Central memory CD8-positive, alpha-beta T cell (primary cell): Measurements from ENCODE around the gene FAM53B.

Experiments
- ATAC-seq: fragments of 150-1000 bp; cut with Tn5 transposase; replicated peaks from 2 replicates; pipeline ENCODE4 v1.10.0; 2022; ENCODE audit warnings: mild to moderate bottlenecking, moderate FRiP score, moderate number of reproducible peaks; ENCODE audit not compliant: poor library complexity, severe bottlenecking; ENCODE audit errors: extremely low read depth
- DNase-seq, 2 donors: peaks; one replicate each; pipeline ENCODE4 v3.0.0; 2021; ENCODE audit warnings: low spot score in 2 of 2
- H3K27ac Mint-ChIP-seq: one replicate; pipeline ENCODE4 v1.8.0; 2022; ENCODE audit warnings: low read depth, mild to moderate bottlenecking, moderate library complexity, mixed read lengths
- H3K27me3 Mint-ChIP-seq: one replicate; pipeline ENCODE4 v1.8.0; 2022; ENCODE audit warnings: mixed read lengths
- H3K36me3 Mint-ChIP-seq: one replicate; pipeline ENCODE4 v1.8.0; 2022; ENCODE audit warnings: mild to moderate bottlenecking, moderate library complexity, mixed read lengths; ENCODE audit not compliant: insufficient read depth
- H3K4me1 Mint-ChIP-seq: one replicate; pipeline ENCODE4 v1.8.0; 2022; ENCODE audit warnings: mixed read lengths
- H3K4me3 Mint-ChIP-seq: one replicate; pipeline ENCODE4 v1.8.0; 2022; ENCODE audit warnings: mild to moderate bottlenecking, moderate library complexity, mixed read lengths
- H3K9me3 Mint-ChIP-seq: one replicate; pipeline ENCODE4 v1.8.0; 2022; ENCODE audit warnings: mixed read lengths

FAM53B gene

DNA sequence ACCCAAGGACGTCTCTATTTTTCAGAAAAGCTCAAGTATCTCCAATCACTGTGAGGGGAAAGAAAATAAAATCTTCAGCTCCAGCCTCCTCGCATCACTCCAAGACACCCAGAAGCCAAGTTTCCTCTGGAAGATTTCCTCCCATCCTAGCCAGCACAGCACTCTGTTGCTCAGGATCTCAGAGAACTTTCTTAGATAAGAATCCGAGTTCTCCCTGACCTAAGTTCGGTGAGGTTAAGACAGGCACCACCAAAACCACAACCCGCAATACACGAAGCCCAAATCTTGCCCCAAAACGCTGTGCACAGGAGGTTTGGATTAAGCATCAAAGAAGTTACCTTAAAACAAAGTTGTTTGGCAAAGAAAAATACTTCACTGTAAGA, 4.2 kb downstream of the FAM53B start:
- Mint-ChIP-seq H3K4me3 (peak overlapping the region; percentile 97), H3K9me3 (no peaks in the 10 kb centered on the region), H3K4me1 (peaks cover 83% of the 10 kb centered on the region), H3K36me3 (peaks cover 40% of the 10 kb centered on the region), H3K27me3 (no peaks in the 10 kb centered on the region), H3K27ac (peak overlapping the region; percentile 97)
- DNase-seq (no peak), ATAC-seq (no peak)

- no peak for ATAC-seq
- Mint-ChIP-seq H3K36me3 (peaks cover 38% of the 10 kb centered on the region), H3K9me3 (no peaks in the 10 kb centered on the region), H3K4me1 (peaks cover 86% of the 10 kb centered on the region), H3K4me3 (peak overlapping the region; percentile 97), H3K27me3 (no peaks in the 10 kb centered on the region), H3K27ac (peak overlapping the region; percentile 97)
- DNase-seq, result no peak
Observed at GRCh38 chr10:124739119-124739921, 4.9 kb downstream of the FAM53B start.

DNA sequence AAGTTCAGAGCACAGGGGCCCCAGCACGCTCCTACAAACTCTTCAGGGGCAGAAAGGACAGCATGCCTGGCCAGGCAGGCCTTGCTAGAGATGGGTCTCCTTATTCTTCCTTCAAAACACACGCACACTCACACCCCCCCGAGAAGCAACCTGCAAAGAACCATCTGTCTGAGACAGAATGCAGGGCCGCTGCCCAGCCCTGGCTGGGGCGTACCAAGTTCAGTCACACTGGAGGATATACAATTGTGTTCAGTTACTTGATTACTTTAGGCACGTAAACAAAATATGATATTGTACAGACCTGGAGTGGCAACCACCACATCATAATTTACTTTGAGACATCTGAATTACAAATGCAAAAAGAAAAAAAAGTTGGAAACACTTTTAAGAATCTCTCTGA, 5.7 kb downstream of the FAM53B start:
- Mint-ChIP-seq H3K36me3 (peaks cover 43% of the 10 kb centered on the region), H3K9me3 (no peaks in the 10 kb centered on the region), H3K27ac (peak overlapping the region; percentile 97), H3K4me3 (peak overlapping the region; percentile 97), H3K27me3 (no peaks in the 10 kb centered on the region), H3K4me1 (peaks cover 95% of the 10 kb centered on the region)
- ATAC-seq (no peak), DNase-seq (no peak)

DNA sequence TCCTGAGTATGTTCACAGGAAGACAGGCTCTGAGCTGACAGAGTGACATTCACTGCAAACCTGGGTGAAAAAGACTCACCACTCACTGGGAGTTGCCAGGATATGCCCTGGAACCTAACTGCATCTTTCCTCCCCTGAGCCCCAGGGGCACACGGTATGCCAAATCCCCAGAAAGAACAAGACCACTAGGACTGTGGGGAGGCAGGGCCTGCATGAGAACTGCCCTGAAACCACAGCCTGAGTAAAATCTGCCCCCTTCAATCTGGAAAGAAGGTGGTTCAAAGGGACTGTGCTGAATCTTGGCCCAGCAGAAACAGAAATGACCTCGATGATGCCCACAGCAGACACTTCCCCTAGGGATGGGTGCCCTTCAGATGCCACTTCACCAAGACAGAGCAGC, 6.5 kb downstream of the FAM53B start:
- DNase-seq, result no peak
- Mint-ChIP-seq H3K27me3 (no peaks in the 10 kb centered on the region), H3K4me3 (peak overlapping the region; percentile 77), H3K4me1 (peaks cover 98% of the 10 kb centered on the region), H3K27ac (peak overlapping the region; percentile 97), H3K9me3 (no peaks in the 10 kb centered on the region), H3K36me3 (peaks cover 45% of the 10 kb centered on the region)
- ATAC-seq, result no peak

DNA sequence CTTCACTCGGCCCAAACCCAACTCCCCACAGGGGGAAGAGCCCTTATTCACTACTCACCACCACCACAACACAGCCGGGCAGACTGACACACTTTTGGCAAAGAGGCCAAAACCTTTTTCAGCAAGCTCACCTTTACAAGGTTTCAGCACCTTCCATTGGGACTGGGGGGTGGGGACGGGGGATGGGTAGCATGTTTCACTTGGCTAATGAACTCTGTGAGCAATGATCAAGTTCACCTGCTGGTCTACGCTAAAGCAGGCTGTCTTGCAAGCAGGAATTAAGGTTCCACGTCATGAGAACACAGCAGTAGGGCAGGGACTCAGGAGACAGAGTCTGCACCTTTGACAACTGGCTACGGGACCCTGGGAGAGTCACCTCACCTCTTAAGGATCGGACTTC, 7.0 kb downstream of the FAM53B start:
- Mint-ChIP-seq H3K27ac (peak overlapping the region; percentile 97), H3K27me3 (no peaks in the 10 kb centered on the region), H3K4me3 (peak overlapping the region; percentile 77), H3K36me3 (peaks cover 44% of the 10 kb centered on the region), H3K4me1 (peaks cover 98% of the 10 kb centered on the region), H3K9me3 (no peaks in the 10 kb centered on the region)
- ATAC-seq (no peak), DNase-seq (no peak)

- Mint-ChIP-seq H3K36me3 (peaks cover 45% of the 10 kb centered on the region), H3K4me1 (peaks cover 100% of the 10 kb centered on the region), H3K9me3 (no peaks in the 10 kb centered on the region), H3K4me3 (peak overlapping the region; percentile 77), H3K27me3 (no peaks in the 10 kb centered on the region), H3K27ac (peak overlapping the region; percentile 98)
- no peak for DNase-seq
- no peak for ATAC-seq
Observed at GRCh38 chr10:124736491-124737136, 7.6 kb downstream of the FAM53B start.

DNA sequence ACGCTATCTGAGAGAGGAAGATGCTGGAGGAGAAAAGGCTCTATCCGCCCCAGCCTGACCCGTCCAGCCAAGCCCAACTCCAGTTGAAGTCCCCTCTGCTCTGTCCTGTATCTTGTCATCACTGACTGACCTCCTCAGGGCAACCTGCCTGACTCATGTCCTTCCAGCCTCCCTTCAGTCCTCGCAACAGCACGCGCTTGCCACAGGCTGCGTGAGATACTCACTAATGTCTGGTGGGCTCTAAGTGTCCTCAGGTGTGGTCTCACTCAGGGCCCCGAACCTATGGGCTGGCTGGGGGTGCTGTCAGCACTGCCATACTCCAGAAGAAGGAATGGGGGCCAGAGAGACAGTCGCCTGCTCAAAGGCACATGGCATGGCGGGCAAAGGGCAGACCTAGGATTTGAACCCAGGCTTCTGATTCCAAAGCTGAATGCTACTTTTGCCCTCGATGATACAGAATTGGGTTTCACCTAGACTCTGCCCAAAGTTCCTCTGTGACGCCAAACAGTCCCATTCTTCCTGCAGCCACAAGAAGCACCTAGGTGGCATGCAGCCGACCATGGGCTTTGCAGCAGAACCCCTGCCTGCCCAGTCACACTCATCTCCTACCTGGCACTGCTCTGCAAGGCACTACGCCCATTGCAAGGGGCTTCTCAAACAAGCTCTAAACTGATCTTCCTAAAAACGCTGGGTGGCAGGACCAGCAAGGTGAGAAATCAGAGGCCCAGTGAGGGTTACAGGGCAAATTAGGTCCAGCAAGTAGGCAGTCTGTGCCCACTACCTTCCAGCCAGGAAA, 8.5 kb downstream of the FAM53B start:
- no peak for DNase-seq
- H3K27me3 Mint-ChIP-seq, result no peaks in the 10 kb centered on the region
- H3K36me3 Mint-ChIP-seq, result peaks cover 40% of the 10 kb centered on the region
- H3K4me1 Mint-ChIP-seq, result peaks cover 93% of the 10 kb centered on the region
- no peak for ATAC-seq
- H3K9me3 Mint-ChIP-seq, result no peaks in the 10 kb centered on the region
- H3K4me3 Mint-ChIP-seq, result peak overlapping the region; percentile 77
- H3K27ac Mint-ChIP-seq, result peak overlapping the region; percentile 98

DNA sequence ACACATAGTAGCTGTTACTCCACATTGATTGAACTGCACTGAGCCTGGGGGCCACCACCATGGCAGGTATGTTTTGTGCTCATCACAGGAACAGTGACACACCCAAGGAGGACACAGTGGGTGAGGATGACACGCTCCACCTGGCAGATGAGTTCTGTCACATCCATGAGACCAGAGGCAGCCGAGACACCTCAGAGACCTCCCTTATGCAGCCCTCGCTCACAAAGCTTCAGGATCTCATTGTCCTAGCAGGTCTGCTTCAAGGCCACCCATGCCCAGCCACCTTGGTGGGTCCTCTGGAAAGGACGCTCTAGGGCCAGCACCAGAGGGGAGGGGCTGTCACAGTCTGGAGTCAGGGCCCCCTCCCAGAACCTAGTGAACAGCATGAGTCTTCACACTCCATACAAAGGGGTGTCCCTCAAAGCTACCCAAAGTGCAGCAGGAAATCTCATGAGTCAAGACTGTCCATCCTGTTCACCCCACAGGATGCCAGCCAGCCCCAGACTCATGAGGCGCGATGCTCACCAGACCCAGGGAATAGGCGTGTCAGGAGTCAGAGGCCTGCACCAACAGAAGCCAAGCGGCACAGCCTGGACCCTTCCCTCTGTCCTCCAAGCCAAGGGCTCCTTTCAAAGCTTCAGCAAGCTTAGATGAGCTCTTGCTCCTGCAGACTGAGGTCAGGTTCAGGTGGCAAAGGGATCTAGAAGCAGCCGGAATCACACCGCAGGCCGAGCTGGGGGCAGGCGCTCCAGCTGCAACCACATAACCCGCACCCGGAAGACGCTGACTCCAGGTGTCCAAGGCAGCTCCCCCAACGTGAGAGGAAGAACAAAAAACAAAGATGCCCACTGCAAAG, 9.6 kb downstream of the FAM53B start:
- Mint-ChIP-seq H3K4me3 (peak overlapping the region; percentile 77), H3K4me1 (peaks cover 90% of the 10 kb centered on the region), H3K27ac (peak overlapping the region; percentile 98), H3K36me3 (peaks cover 32% of the 10 kb centered on the region), H3K9me3 (no peaks in the 10 kb centered on the region), H3K27me3 (no peaks in the 10 kb centered on the region)
- no peak for DNase-seq
- peak; percentile 68 for ATAC-seq

- H3K4me3 Mint-ChIP-seq, result peak overlapping the region; percentile 77
- no peak for ATAC-seq
- peak overlapping the region; percentile 98 for H3K27ac Mint-ChIP-seq
- H3K36me3 Mint-ChIP-seq, result peaks cover 31% of the 10 kb centered on the region
- H3K4me1 Mint-ChIP-seq, result peaks cover 90% of the 10 kb centered on the region
- H3K9me3 Mint-ChIP-seq, result no peaks in the 10 kb centered on the region
- DNase-seq, result no peak
- no peaks in the 10 kb centered on the region for H3K27me3 Mint-ChIP-seq
Observed at GRCh38 chr10:124733571-124734245, 10.5 kb downstream of the FAM53B start.

GRCh38 chr10:124732931-124733570, 11.1 kb downstream of the FAM53B start:
- H3K4me3 Mint-ChIP-seq, result peak overlapping the region; percentile 77

GRCh38 chr10:124731551-124731950, 12.6 kb downstream of the FAM53B start:
- H3K27ac Mint-ChIP-seq, result peak overlapping the region; percentile 98

More at GRCh38 chr10:124732931-124733570, 11.1 kb downstream of the FAM53B start:
- no peaks in the 10 kb centered on the region for H3K9me3 Mint-ChIP-seq
- no peaks in the 10 kb centered on the region for H3K27me3 Mint-ChIP-seq
- H3K36me3 Mint-ChIP-seq, result peaks cover 31% of the 10 kb centered on the region
- H3K27ac Mint-ChIP-seq, result peak overlapping the region; percentile 98
- DNase-seq (no peak), ATAC-seq (peak; percentile 45)
- H3K4me1 Mint-ChIP-seq, result peaks cover 90% of the 10 kb centered on the region

More at GRCh38 chr10:124731551-124731950, 12.6 kb downstream of the FAM53B start:
- DNase-seq (no peak), ATAC-seq (no peak)
- peak overlapping the region; percentile 77 for H3K4me3 Mint-ChIP-seq
- no peaks in the 10 kb centered on the region for H3K27me3 Mint-ChIP-seq
- peaks cover 85% of the 10 kb centered on the region for H3K4me1 Mint-ChIP-seq
- H3K36me3 Mint-ChIP-seq, result peaks cover 25% of the 10 kb centered on the region
- H3K9me3 Mint-ChIP-seq, result no peaks in the 10 kb centered on the region
